ENCODE results near the gene ARHGEF7.

ARHGEF7 gene

DNA sequence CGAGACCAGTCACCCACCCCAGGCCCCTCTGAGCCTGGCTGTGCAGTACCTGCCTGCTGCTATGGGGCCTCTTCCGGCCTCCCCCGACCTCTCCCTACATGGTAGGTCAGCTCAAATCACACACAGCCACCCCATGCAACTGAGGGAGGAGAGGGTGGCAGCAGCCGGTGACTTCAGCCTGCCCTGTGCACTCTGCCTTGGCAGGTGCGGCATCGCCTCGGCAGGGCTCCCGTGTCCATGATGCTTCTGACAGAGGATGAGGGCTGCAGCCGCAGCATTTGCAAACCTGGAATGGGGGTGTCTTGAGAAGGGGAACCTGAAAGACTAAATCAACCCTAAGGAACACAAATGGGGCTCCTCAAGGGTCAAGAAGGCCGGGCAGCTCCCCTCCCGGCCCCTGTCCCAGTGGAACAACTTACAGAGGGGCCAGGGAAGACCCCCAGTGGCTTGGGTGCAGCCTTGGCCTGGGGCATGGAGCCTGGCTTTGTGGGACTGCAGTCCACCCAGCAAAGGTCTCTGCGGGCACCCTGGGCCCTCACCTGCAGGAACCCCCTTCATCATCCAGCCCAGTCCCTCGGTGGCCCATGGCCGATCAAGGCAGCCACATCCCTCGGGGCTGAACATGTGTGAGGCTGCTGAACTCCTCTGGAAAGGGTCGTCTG is 212.0 kb downstream of the ARHGEF7 start:
- TF ChIP-seq, protein P1, sequence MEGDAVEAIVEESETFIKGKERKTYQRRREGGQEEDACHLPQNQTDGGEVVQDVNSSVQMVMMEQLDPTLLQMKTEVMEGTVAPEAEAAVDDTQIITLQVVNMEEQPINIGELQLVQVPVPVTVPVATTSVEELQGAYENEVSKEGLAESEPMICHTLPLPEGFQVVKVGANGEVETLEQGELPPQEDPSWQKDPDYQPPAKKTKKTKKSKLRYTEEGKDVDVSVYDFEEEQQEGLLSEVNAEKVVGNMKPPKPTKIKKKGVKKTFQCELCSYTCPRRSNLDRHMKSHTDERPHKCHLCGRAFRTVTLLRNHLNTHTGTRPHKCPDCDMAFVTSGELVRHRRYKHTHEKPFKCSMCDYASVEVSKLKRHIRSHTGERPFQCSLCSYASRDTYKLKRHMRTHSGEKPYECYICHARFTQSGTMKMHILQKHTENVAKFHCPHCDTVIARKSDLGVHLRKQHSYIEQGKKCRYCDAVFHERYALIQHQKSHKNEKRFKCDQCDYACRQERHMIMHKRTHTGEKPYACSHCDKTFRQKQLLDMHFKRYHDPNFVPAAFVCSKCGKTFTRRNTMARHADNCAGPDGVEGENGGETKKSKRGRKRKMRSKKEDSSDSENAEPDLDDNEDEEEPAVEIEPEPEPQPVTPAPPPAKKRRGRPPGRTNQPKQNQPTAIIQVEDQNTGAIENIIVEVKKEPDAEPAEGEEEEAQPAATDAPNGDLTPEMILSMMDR (conservative IDR thresholded peaks at IDR 0.05; ENCODE audit: low read length): no peak

DNA sequence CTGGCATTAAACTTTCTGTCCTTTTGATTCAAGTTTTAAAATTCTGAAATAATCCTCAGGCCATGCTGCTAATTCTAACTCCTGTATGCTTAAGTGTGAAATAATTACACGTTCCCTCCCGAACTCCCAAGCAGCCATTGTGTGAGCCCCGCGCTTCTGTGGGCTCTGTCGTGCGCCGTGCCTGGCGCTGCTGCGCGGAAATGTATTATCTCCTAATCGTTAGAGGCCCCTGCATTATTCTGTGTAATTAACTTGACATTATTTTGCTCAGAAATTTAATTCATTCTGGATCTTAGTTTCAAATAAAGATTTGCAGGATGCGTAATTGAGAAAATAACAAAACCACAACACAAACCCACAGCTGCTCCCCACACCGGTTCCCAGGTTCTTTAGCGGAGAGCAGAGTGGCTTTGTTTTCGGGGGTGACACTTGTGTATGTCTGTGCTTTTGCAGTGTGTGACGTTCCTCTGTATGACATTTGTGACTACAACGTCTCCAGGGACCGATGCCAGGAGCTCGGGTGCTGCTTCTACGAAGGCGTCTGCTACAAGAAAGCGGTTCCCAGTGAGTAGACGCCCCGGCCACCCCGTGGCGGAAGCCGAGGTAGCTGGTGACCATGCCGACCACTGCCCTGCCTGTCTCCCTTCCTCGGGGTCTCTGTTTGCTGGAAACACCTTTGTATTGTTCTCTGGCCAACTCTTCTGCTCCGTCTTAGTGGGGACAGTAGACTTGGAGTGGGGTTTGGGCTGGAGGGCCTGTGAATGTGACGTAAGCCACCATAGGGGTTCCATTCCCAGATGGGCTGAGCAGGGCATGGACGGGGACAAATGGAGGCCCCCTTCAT is 212.8 kb downstream of the ARHGEF7 start:
- no peak overlapping the region for H3K4me3 ChIP-seq (ENCODE audit: low read length)
- no peak for DNase-seq (ENCODE audit: low read depth)
- TF ChIP-seq, protein P1 (conservative IDR thresholded peaks at IDR 0.05; ENCODE audit: low read length): no peak

More for the DNA sequence above, 212.0 kb downstream of the ARHGEF7 start:
- H3K4me3 ChIP-seq (ENCODE audit: low read length): no peak overlapping the region
- no peak for DNase-seq (ENCODE audit: low read depth)

DNA sequence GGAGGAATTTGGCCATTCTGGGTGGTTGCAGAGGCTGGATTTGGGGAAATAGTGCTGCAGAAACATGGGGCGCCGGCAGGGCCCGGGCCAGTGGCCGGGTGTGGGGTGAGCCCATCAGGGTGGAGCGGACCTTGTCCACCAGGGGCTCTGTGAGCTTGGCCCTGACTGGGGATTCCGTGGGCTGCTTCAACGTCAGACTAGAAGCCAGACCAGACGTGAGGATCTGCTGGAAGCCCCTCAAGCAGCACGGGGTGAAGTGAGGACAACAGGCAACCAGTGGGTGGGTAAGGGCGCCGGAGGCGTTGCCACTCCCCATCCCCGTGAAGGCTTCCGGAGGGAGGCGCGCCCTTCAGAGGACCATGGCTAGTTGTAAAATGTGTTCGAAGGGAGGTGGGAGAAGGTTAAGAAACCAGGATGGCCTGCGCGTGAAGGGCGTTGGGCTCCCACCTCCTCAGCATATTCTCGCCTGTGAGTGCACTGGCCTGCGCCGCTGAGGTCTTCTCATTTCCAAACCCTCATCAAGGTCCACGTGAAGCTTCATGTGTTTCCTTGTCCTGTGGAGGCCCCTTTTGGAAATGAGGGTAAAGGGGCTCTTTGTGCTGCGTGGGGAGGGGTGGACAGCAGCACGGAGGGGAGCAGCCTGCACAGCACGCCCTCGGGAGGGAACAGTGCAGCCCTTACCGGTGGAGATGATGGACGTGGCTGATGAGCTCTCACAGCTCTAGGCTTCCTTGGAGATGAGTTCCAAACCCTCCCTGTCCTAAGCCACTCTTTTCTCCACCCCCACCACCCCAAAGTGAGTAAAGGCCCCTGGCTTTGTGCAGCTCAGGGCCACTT is 213.7 kb downstream of the ARHGEF7 start:
- no peak for DNase-seq (ENCODE audit: low read depth)
- TF ChIP-seq, protein P1 (conservative IDR thresholded peaks at IDR 0.05; ENCODE audit: low read length): no peak

DNA sequence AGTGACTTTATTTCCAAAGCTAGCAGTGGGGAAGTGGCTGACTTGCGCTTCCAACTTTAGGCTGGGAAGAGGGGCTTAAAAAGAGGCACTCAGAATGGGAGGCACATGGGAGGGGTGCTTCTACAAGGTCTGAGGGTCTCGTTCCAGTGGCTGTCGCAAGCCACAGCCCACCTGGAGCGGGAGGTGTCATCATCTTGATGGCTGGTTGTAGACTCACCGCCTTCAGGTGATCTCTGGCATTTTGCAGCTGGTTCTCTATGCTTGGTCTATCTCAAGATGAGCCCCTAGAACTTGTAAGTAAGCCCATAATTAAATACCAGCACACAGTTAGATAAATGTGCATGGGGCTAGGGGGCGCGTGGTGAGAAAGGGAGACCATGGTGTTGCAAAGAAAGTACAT is 214.5 kb downstream of the ARHGEF7 start:
- TF ChIP-seq, protein P1 (conservative IDR thresholded peaks at IDR 0.05; ENCODE audit: low read length): no peak
- no peak for DNase-seq (ENCODE audit: low read depth)
- no peak overlapping the region for H3K4me3 ChIP-seq (ENCODE audit: low read length)

More for the DNA sequence above, 213.7 kb downstream of the ARHGEF7 start:
- no peak overlapping the region for H3K4me3 ChIP-seq (ENCODE audit: low read length)

DNA sequence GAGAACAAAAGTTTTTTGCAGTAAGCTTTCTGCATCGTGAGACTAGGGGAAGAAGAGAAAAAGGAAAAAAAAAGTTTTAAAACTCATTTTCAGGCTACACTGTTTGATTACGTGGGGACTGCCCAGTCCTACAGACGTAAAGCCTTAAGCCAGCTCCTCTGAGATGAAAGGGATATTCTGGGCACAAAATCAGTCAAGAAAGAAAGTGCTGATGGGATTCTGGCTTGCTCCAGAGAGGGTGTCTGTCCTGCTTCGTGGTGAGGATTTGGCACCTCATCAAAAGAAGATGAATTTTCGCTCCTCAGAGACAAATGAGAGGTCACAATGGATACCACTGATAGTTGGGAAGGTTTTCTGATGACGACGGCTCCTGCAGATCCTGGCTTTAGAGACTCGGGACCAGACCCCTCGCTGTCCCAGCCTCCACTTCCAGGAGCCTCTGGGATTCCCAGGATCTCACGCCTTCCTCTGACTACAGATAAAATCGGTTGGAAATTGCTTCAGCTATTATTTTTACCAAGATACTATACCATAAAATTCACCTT is 215.0 kb downstream of the ARHGEF7 start:
- no peak for DNase-seq (ENCODE audit: low read depth)
- TF ChIP-seq, protein P1 (conservative IDR thresholded peaks at IDR 0.05; ENCODE audit: low read length): no peak
- no peak overlapping the region for H3K4me3 ChIP-seq (ENCODE audit: low read length)

DNA sequence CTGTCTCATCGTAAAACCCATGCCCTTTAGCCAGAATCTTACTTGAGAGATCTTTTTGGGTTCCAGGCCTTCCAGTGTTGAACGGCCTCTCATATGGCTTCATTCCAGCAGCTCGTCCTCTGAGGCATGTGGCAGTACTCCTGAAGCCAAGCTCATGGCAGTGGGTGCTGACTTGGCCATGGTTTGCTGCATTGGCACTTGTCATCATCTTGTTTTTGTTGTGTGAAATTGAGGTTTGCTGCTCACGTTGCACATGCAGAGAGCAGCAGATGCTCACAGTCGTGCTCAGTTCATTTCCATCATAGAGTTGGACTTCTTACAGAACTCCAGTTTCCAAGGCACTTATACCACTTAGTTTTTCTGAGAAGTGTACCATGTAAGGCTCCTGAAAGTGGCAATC is 220.2 kb downstream of the ARHGEF7 start:
- no peak overlapping the region for H3K4me3 ChIP-seq (ENCODE audit: low read length)
- no peak for DNase-seq (ENCODE audit: low read depth)
- TF ChIP-seq, protein P1 (conservative IDR thresholded peaks at IDR 0.05; ENCODE audit: low read length): no peak

All from AG10803 (cell line).